HepG2 (cell line): ENCODE measurements around the gene MRPL14. TPM values are rescaled to one million over a fixed set of nuclear protein-coding genes. Genes with fewer than 3 reads are reported as not detected.

Experiments used
- ATAC-seq: fragments of 200-7000 bp; cut with Tn5 transposase; 3 replicates; pipeline ENCODE4 v1.9.1; 2020; ENCODE audit warnings: mild to moderate bottlenecking, moderate library complexity
- BruUV-seq: library from RNA; stranded (reverse); fragments of 400-500 nt; replicated peaks from 2 replicates; lab custom pipeline; 2021; lab: Mats Ljungman, UMichigan
- CTCF ChIA-PET: fragments of 300-600 bp; formaldehyde crosslinking; extraction: SDS; loops from one replicate; lab custom pipeline; 2021; ENCODE audit warnings: low total read pairs, inconsistent platforms, low intra/inter-chr PET ratio; lab: Yijun Ruan, JAX
- POLR2A ChIA-PET: fragments of 350-600 bp; sonication (Branson Sonifier 250); formaldehyde crosslinking; loops from one replicate; lab custom pipeline; 2020; ENCODE audit warnings: antibody characterized with exemption, inconsistent platforms; lab: Yijun Ruan, JAX
- DNase-seq: peaks from one replicate; pipeline ENCODE4 v3.0.0-alpha.2; 2015; ENCODE audit warnings: low spot score
- FAIRE-seq: peaks from 3 replicates; lab custom pipeline; 2011; peaks lifted over from hg19 to GRCh38; lab: Jason Lieb, UNC
- H2AFZ ChIP-seq: one replicate; pipeline ENCODE4 v1.6.1; 2011; ENCODE audit warnings: low read length, inconsistent platforms
- H3K27ac ChIP-seq: fragments of 300-600 bp; 3 replicates; pipeline ENCODE4 v1.8.0; 2011; ENCODE audit warnings: mixed run types, mild to moderate bottlenecking, mixed read lengths, low read length, inconsistent platforms; ENCODE audit not compliant: insufficient read depth; ENCODE audit errors: extremely low read length
- H3K27me3 ChIP-seq, 2 experiments: fragments of 200-600 bp in 1 of 2; 2 replicates in 1 of 2; 3 replicates in 1 of 2; pipeline versions ENCODE4 v1.6.0 to v1.8.0; 2011; ENCODE audit warnings: low read length in 2 of 2, mild to moderate bottlenecking in 2 of 2, moderate library complexity in 2 of 2, inconsistent platforms in 1 of 2; ENCODE audit not compliant: insufficient read depth in 2 of 2, control insufficient read depth in 1 of 2
- H3K36me3 ChIP-seq, 2 experiments: fragments of 200-600 bp in 1 of 2; replicated peaks in 1 of 2; 2 replicates in 1 of 2; 3 replicates in 1 of 2; pipeline versions ENCODE4 v1.5.1 to v1.8.0; 2011; ENCODE audit warnings: low read length in 2 of 2, inconsistent platforms in 1 of 2; ENCODE audit not compliant: insufficient read depth in 2 of 2, control insufficient read depth in 1 of 2
- H3K4me1 ChIP-seq: 2 replicates; pipeline ENCODE4 v1.5.1; 2012; ENCODE audit warnings: low read length, inconsistent platforms; ENCODE audit not compliant: insufficient read depth
- H3K4me2 ChIP-seq: 2 replicates; pipeline ENCODE4 v1.6.0; 2011; ENCODE audit warnings: low read depth, low read length, inconsistent platforms
- H3K4me3 ChIP-seq, 3 experiments: fragments of 200-600 bp in 1 of 3; sonication (generic), shearing (Covaris generic) in 1 of 3; replicated peaks in 1 of 3; 2 replicates each; pipeline ENCODE4 v1.5.1; 2011 to 2016; ENCODE audit warnings: low read length in 3 of 3, inconsistent platforms in 2 of 3, low read depth in 2 of 3, mild to moderate bottlenecking in 2 of 3, control low read depth in 1 of 3, mixed read lengths in 1 of 3; ENCODE audit not compliant: insufficient read depth in 1 of 3
- H3K79me2 ChIP-seq: one replicate; pipeline ENCODE4 v1.6.1; 2011; ENCODE audit warnings: low read length, inconsistent platforms; ENCODE audit not compliant: insufficient read depth
- H3K9ac ChIP-seq: 2 replicates; pipeline ENCODE4 v1.6.0; 2011; ENCODE audit warnings: mild to moderate bottlenecking, low read depth, low read length, inconsistent platforms; ENCODE audit not compliant: insufficient read depth
- H3K9me3 ChIP-seq: 2 replicates; pipeline ENCODE4 v1.5.1; 2012; ENCODE audit warnings: mild to moderate bottlenecking, low read length
- H4K20me1 ChIP-seq: 2 replicates; pipeline ENCODE4 v1.6.0; 2011; ENCODE audit warnings: inconsistent platforms, mild to moderate bottlenecking, low read length, moderate library complexity; ENCODE audit not compliant: insufficient read depth
- ATF7 ChIP-seq, 2 experiments: fragments of 450-650 bp in 1 of 2; sonication (generic) in 1 of 2; formaldehyde crosslinking in 1 of 2; IDR thresholded peaks; 2 replicates each; pipeline versions ENCODE4 v1.4.0 to v1.6.1; 2016 to 2020; ENCODE audit warnings: antibody characterized with exemption in 1 of 2, mild to moderate bottlenecking in 1 of 2, missing genetic modification reagents in 1 of 2
- CREB1 ChIP-seq, 2 experiments: fragments of 450-650 bp in 1 of 2; IDR thresholded peaks; 2 replicates each; pipeline ENCODE4 v1.6.1; 2016 to 2017; ENCODE audit warnings: control low read depth in 1 of 2, mild to moderate bottlenecking in 1 of 2, missing compliant biosample characterization in 1 of 2, missing genetic modification characterization in 1 of 2
- HDAC1 ChIP-seq: sonication (generic); formaldehyde crosslinking; IDR thresholded peaks from 2 replicates; pipeline ENCODE4 v1.5.1; 2020; ENCODE audit warnings: mild to moderate bottlenecking, missing genetic modification reagents
- HIVEP1 ChIP-seq: sonication (generic); formaldehyde crosslinking; IDR thresholded peaks from 2 replicates; pipeline ENCODE4 v1.4.0; 2020; ENCODE audit warnings: mild to moderate bottlenecking, missing genetic modification reagents
- IKZF5 ChIP-seq: IDR thresholded peaks from 2 replicates; pipeline ENCODE4 v1.6.1; 2018; ENCODE audit warnings: missing genetic modification reagents, mild to moderate bottlenecking, missing compliant biosample characterization
- NCOR1 ChIP-seq: fragments of 200-600 bp; sonication (generic); IDR thresholded peaks from 2 replicates; pipeline ENCODE4 v1.7.0; 2017; ENCODE audit warnings: antibody characterized with exemption, low read length, borderline replicate concordance
- NFIB ChIP-seq: sonication (generic); formaldehyde crosslinking; IDR thresholded peaks from 2 replicates; pipeline ENCODE4 v1.9.0; 2021; ENCODE audit warnings: missing genetic modification reagents, mild to moderate bottlenecking, borderline replicate concordance
- RARG ChIP-seq: sonication (generic); formaldehyde crosslinking; IDR thresholded peaks from 2 replicates; pipeline ENCODE4 v1.4.0; 2020; ENCODE audit warnings: low read depth, mild to moderate bottlenecking, missing genetic modification reagents
- SAFB2 ChIP-seq: sonication (generic); formaldehyde crosslinking; IDR thresholded peaks from 2 replicates; pipeline ENCODE4 v1.5.1; 2020; ENCODE audit warnings: missing genetic modification reagents, low read depth, mild to moderate bottlenecking, borderline replicate concordance
- SIN3B ChIP-seq: fragments of 150-350 bp; IDR thresholded peaks from 2 replicates; pipeline ENCODE4 v1.6.1; 2014; ENCODE audit warnings: low read length
- SRSF9 ChIP-seq: fragments of 200-400 bp; formaldehyde crosslinking; IDR thresholded peaks from 2 replicates; pipeline ENCODE4 v1.6.1; 2018; ENCODE audit warnings: borderline replicate concordance, mild to moderate bottlenecking, low read depth, low read length; ENCODE audit not compliant: insufficient read depth, poor library complexity, severe bottlenecking
- TEAD2 ChIP-seq: sonication (generic); formaldehyde crosslinking; IDR thresholded peaks from 2 replicates; pipeline ENCODE4 v1.9.0; 2021; ENCODE audit warnings: missing genetic modification reagents
- TEAD3 ChIP-seq: optimal IDR thresholded peaks from 2 replicates; pipeline ENCODE3; 2016; ENCODE audit warnings: borderline replicate concordance
- ZEB1 ChIP-seq: IDR thresholded peaks from 2 replicates; pipeline ENCODE4 v1.6.1; 2012; ENCODE audit warnings: mild to moderate bottlenecking, low read depth, inconsistent platforms; ENCODE audit not compliant: insufficient replicate concordance
- ZNF577 ChIP-seq: sonication (generic); formaldehyde crosslinking; IDR thresholded peaks from 2 replicates; pipeline ENCODE4 v1.4.0; 2020; ENCODE audit warnings: mild to moderate bottlenecking, low read depth, missing genetic modification reagents, borderline replicate concordance
- WGBS: methylation state at CpG from one replicate; pipeline ENCODE4 v1.1.6; 2017; ENCODE audit warnings: low lambda C conversion rate; 5-methylcytosine and 5-hydroxymethylcytosine counted together
- in situ Hi-C: cut with HindIII; loops from 2 replicates; pipeline ENCODE4 v1.10.0; 2017; ENCODE audit warnings: low pct_unique_long_range_greater_than_20kb; ENCODE audit not compliant: extremely low pct_ligation_motif_present
- intact Hi-C: fragments of 100-400 bp; cut with micrococcal nuclease; formaldehyde crosslinking; loops from one replicate; pipeline ENCODE4 v1.10.0; 2022; ENCODE audit not compliant: unreplicated experiment
- polyA plus RNA-seq, 8 experiments: library from polyadenylated mRNA; depleted of rRNA in 3 of 8; stranded (reverse) in 7 of 8; unstranded in 1 of 8; fragments of >200 nt; fragmentation: Illumina TruSeq in 4 of 8; extraction: Trizol in 4 of 8; gene quantifications; 2 replicates each; pipeline versions ENCODE4 v1.2.1 to v1.2.3, GENCODE V29; 2011 to 2016; ENCODE audit warnings: low read depth in 4 of 8, missing spikeins in 1 of 8, mixed read lengths in 1 of 8; ENCODE audit not compliant: insufficient read depth in 1 of 8
- total RNA-seq, 5 experiments: library from RNA; depleted of rRNA; stranded (reverse); fragments of >200 nt; fragmentation: Illumina TruSeq; extraction: Trizol; gene quantifications; 2 replicates each; pipeline ENCODE4 v1.2.3, GENCODE V29; 2016; ENCODE audit warnings: low read depth in 1 of 5

Gene MRPL14
- total and polyA plus RNA-seq, 2 of the 13 experiments (the other 11 are each of a cell fraction or from before 2014, with no cell fraction given): 157 to 178 TPM

- H3K4me1 ChIP-seq: peaks cover 61% of the 10 kb centered on the region
- ATAC-seq: peak; percentile 36
- H3K27me3 ChIP-seq: peaks cover 7 to 43% of the 10 kb centered on the region in 2 experiments; a peak in 4 of 5 replicates
- FAIRE-seq: no peak
- H2AFZ ChIP-seq: peak overlapping the region; percentile 34
- no peak overlapping the region for H3K9ac ChIP-seq
- no peaks in the 10 kb centered on the region for H3K9me3 ChIP-seq
- TF ChIP-seq SRSF9 (no peak), TEAD3 (CRISPR knock-in tag) (no peak), NFIB (CRISPR knock-in tag) (no peak), CREB1 (IDR thresholded peaks at IDR 0.05) (no peak), CREB1 (CRISPR knock-in tag; IDR thresholded peaks at IDR 0.05) (no peak), SIN3B (no peak), ATF7 (IDR thresholded peaks at IDR 0.05) (no peak), ATF7 (CRISPR knock-in tag; IDR thresholded peaks at IDR 0.05) (no peak), RARG (CRISPR knock-in tag) (no peak), ZEB1 (no peak), IKZF5 (CRISPR knock-in tag) (no peak), NCOR1 (no peak), TEAD2 (CRISPR knock-in tag) (no peak), SAFB2 (CRISPR knock-in tag) (no peak), HDAC1 (no peak), HIVEP1 (CRISPR knock-in tag) (no peak), ZNF577 (CRISPR knock-in tag) (no peak)
- DNase-seq: no peak
- no peaks in the 10 kb centered on the region for H4K20me1 ChIP-seq
- H3K36me3 ChIP-seq: no peaks in the 10 kb centered on the region
- in situ Hi-C loops (no loop called here), intact Hi-C loops (no loop called here)
- no peak overlapping the region for H3K27ac ChIP-seq
- 0 out of 6 replicates have a peak overlapping the region, but pooled peaks of 1 of the 3 experiments have one; percentile 41 for H3K4me3 ChIP-seq
- CTCF ChIA-PET: no interaction called here
- POLR2A ChIA-PET: interaction anchor here (1.1 kb wide), 1 partner anchor 10 kb away, joined by 3 read pairs; no protein-coding TSS in a partner anchor
- peak overlapping the region; percentile 60 for H3K4me2 ChIP-seq
- H3K79me2 ChIP-seq: no peaks in the 10 kb centered on the region
- BruUV-seq: no TSS peak
- 18% methylated on average over 7 of the region's 7 CpGs for WGBS
Observed at GRCh38 chr6:44166116-44166515, 38.9 kb upstream of the MRPL14 start.
